ENCODE results near the gene PCSK6.

GRCh38 chr15:101379647-101380046 lies 109.9 kb downstream of the PCSK6 start:
- TF ChIP-seq, protein P1, sequence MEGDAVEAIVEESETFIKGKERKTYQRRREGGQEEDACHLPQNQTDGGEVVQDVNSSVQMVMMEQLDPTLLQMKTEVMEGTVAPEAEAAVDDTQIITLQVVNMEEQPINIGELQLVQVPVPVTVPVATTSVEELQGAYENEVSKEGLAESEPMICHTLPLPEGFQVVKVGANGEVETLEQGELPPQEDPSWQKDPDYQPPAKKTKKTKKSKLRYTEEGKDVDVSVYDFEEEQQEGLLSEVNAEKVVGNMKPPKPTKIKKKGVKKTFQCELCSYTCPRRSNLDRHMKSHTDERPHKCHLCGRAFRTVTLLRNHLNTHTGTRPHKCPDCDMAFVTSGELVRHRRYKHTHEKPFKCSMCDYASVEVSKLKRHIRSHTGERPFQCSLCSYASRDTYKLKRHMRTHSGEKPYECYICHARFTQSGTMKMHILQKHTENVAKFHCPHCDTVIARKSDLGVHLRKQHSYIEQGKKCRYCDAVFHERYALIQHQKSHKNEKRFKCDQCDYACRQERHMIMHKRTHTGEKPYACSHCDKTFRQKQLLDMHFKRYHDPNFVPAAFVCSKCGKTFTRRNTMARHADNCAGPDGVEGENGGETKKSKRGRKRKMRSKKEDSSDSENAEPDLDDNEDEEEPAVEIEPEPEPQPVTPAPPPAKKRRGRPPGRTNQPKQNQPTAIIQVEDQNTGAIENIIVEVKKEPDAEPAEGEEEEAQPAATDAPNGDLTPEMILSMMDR (IDR thresholded peaks at IDR 0.05) = no peak
- no peak for TF ChIP-seq POLR2A (IDR thresholded peaks at IDR 0.05)

All from uterus (tissue), 2 donors.